HCT116 (cell line): ENCODE data around the gene MAPK8IP1. TPM values are rescaled to one million over a fixed set of nuclear protein-coding genes. Genes with fewer than 3 reads are reported as not detected.

Experiments used
- ATAC-seq: fragments of 200-7000 bp; cut with Tn5 transposase; 2 replicates; pipeline ENCODE4 v1.9.1; 2020; ENCODE audit warnings: mild to moderate bottlenecking, moderate library complexity
- BruUV-seq: library from RNA; stranded (reverse); fragments of 400-500 nt; replicated peaks from 2 replicates; lab custom pipeline; 2021; lab: Mats Ljungman, UMichigan
- CTCF ChIA-PET: fragments of 300-600 bp; sonication (Branson Sonifier 250); formaldehyde crosslinking; loops from one replicate; lab custom pipeline; 2021; ENCODE audit warnings: antibody characterized with exemption; lab: Charles Lee
- POLR2A ChIA-PET: fragments of 300-600, 350-600 bp; sonication (Branson Sonifier 250); formaldehyde crosslinking; loops from one replicate; lab custom pipeline; 2021; ENCODE audit warnings: antibody characterized with exemption; lab: Charles Lee
- RAD21 ChIA-PET, 2 experiments: fragments of 300-600 bp; sonication (Branson Sonifier 250); formaldehyde crosslinking; loops; one replicate each; lab custom pipeline; 2023; ENCODE audit warnings: low total read pairs in 2 of 2; ENCODE audit not compliant: uncharacterized antibody in 2 of 2, unreplicated experiment in 2 of 2, low non-redundant PET in 1 of 2; lab: Charles Lee
- DNase-seq: peaks from one replicate; pipeline ENCODE4 v3.0.0-alpha.2; 2010; ENCODE audit warnings: low read depth, low spot score
- H2AFZ ChIP-seq: fragments of 200-600 bp; shearing (Covaris generic), sonication (generic); 2 replicates; pipeline ENCODE4 v1.6.1; 2017; ENCODE audit warnings: low read depth, mixed run types, mixed read lengths, antibody characterized with exemption, low read length; ENCODE audit not compliant: poor library complexity, severe bottlenecking
- H3K27ac ChIP-seq: 2 replicates; pipeline ENCODE4 v1.5.1; 2012; ENCODE audit warnings: low read depth, low read length
- H3K27me3 ChIP-seq: fragments of 200-600 bp; sonication (generic); 2 replicates; pipeline ENCODE4 v1.6.1; 2016; ENCODE audit warnings: mixed run types, low read length, mixed read lengths; ENCODE audit not compliant: insufficient read depth
- H3K36me3 ChIP-seq, 2 experiments: fragments of 200-500 bp in 1 of 2; fragments of 200-600 bp in 1 of 2; sonication (Bioruptor generic) in 1 of 2; sonication (generic) in 1 of 2; 2 replicates each; pipeline versions ENCODE4 v1.5.1 to v1.6.1; 2014 to 2016; ENCODE audit warnings: low read length in 2 of 2, inconsistent platforms in 1 of 2, mixed read lengths in 1 of 2, mixed run types in 1 of 2; ENCODE audit not compliant: insufficient read depth in 2 of 2, control insufficient read depth in 1 of 2
- H3K4me1 ChIP-seq, 2 experiments: fragments of 200-600 bp in 1 of 2; sonication (generic) in 1 of 2; 2 replicates each; pipeline versions ENCODE4 v1.5.1 to v1.6.1; 2012 to 2017; ENCODE audit warnings: low read length in 2 of 2, inconsistent platforms in 1 of 2, mild to moderate bottlenecking in 1 of 2, mixed read lengths in 1 of 2, mixed run types in 1 of 2, moderate library complexity in 1 of 2; ENCODE audit not compliant: insufficient read depth in 2 of 2, control insufficient read depth in 1 of 2
- H3K4me2 ChIP-seq: fragments of 200-600 bp; sonication (generic); 2 replicates; pipeline ENCODE4 v1.6.1; 2017; ENCODE audit warnings: mixed run types, low read length, mixed read lengths
- H3K4me3 ChIP-seq, 2 experiments: fragments of 200-600 bp in 1 of 2; sonication (generic) in 1 of 2; replicated peaks in 1 of 2; 2 replicates each; pipeline ENCODE4 v1.5.1; 2011 to 2016; ENCODE audit warnings: low read length in 2 of 2, control low read depth in 1 of 2, low read depth in 1 of 2, mild to moderate bottlenecking in 1 of 2, mixed read lengths in 1 of 2, mixed run types in 1 of 2
- H3K79me2 ChIP-seq: fragments of 200-600 bp; sonication (generic); 2 replicates; pipeline ENCODE4 v1.6.1; 2017; ENCODE audit warnings: mild to moderate bottlenecking, mixed run types, low read length, moderate library complexity, mixed read lengths; ENCODE audit not compliant: insufficient read depth
- H3K9ac ChIP-seq: fragments of 200-600 bp; sonication (generic); 2 replicates; pipeline ENCODE4 v1.6.1; 2016; ENCODE audit warnings: low read length, mixed read lengths
- H3K9me2 ChIP-seq: fragments of 200-600 bp; sonication (generic), shearing (Covaris generic); 2 replicates; pipeline ENCODE4 v1.6.1; 2017; ENCODE audit warnings: mixed run types, mild to moderate bottlenecking, moderate library complexity; ENCODE audit not compliant: insufficient read depth
- H3K9me3 ChIP-seq, 2 experiments: fragments of 200-500 bp in 1 of 2; fragments of 200-600 bp in 1 of 2; sonication (Bioruptor generic) in 1 of 2; sonication (generic) in 1 of 2; 2 replicates each; pipeline ENCODE4 v1.6.1; 2014 to 2017; ENCODE audit warnings: low read length in 2 of 2, mixed read lengths in 2 of 2, inconsistent platforms in 1 of 2, low read depth in 1 of 2, mild to moderate bottlenecking in 1 of 2, mixed run types in 1 of 2, moderate library complexity in 1 of 2; ENCODE audit not compliant: control insufficient read depth in 1 of 2, insufficient read depth in 1 of 2
- H4K20me1 ChIP-seq: fragments of 200-600 bp; sonication (generic), shearing (Covaris generic); 2 replicates; pipeline ENCODE4 v1.6.1; 2017; ENCODE audit warnings: mixed run types, mild to moderate bottlenecking, moderate library complexity; ENCODE audit not compliant: insufficient read depth
- CBX3 ChIP-seq: IDR thresholded peaks from 2 replicates; pipeline ENCODE4 v1.6.1; 2012; ENCODE audit warnings: low read depth
- EGR1 ChIP-seq: IDR thresholded peaks from 2 replicates; pipeline ENCODE4 v1.6.1; 2012; ENCODE audit warnings: low read depth
- ELF1 ChIP-seq: IDR thresholded peaks from 2 replicates; pipeline ENCODE4 v1.6.1; 2012; ENCODE audit warnings: low read depth, borderline replicate concordance
- EZH2phosphoT487 ChIP-seq: fragments of 200-600 bp; IDR thresholded peaks from 2 replicates; pipeline ENCODE4 v1.6.1; 2018; ENCODE audit warnings: antibody characterized with exemption, borderline replicate concordance
- FOSL1 ChIP-seq: IDR thresholded peaks from 2 replicates; pipeline ENCODE4 v1.6.1; 2012; ENCODE audit warnings: low read depth
- POLR2A ChIP-seq: IDR thresholded peaks from 2 replicates; pipeline ENCODE4 v1.7.0; 2011; ENCODE audit warnings: borderline replicate concordance; ENCODE audit not compliant: insufficient read depth, insufficient read length; ENCODE audit errors: extremely low read depth
- SIN3A ChIP-seq: IDR thresholded peaks from 2 replicates; pipeline ENCODE4 v1.6.1; 2012; ENCODE audit warnings: low read depth
- SP1 ChIP-seq: IDR thresholded peaks from 2 replicates; pipeline ENCODE4 v1.6.1; 2012; ENCODE audit warnings: low read depth
- SRF ChIP-seq: IDR thresholded peaks from 2 replicates; pipeline ENCODE4 v1.6.1; 2012; ENCODE audit warnings: low read depth
- TCF7L2 ChIP-seq: IDR thresholded peaks from 2 replicates; pipeline ENCODE4 v1.7.0; 2011; ENCODE audit warnings: borderline replicate concordance, inconsistent platforms; ENCODE audit not compliant: insufficient read depth, insufficient read length; ENCODE audit errors: extremely low read depth
- YY1 ChIP-seq: IDR thresholded peaks from 2 replicates; pipeline ENCODE4 v1.6.1; 2011; ENCODE audit warnings: low read length, low read depth, moderate library complexity, mild to moderate bottlenecking; ENCODE audit not compliant: insufficient replicate concordance; ENCODE audit errors: extremely low read depth
- ZNF274 ChIP-seq: fragments of 200-500 bp; sonication (Bioruptor generic); IDR thresholded peaks from 2 replicates; pipeline ENCODE4 v1.6.1; 2014; ENCODE audit warnings: mild to moderate bottlenecking, low read depth, low read length, inconsistent platforms
- intact Hi-C: fragments of 100-400 bp; cut with micrococcal nuclease; formaldehyde crosslinking; loops from 2 replicates; pipeline ENCODE4 v1.10.0; 2022
- total RNA-seq: library from RNA; stranded (reverse); gene quantifications from one replicate; pipeline ENCODE4 v1.2.1, GENCODE V29; 2021; ENCODE audit not compliant: unreplicated experiment
- TF ChIP-seq, protein P1 (sequence below): IDR thresholded peaks from 2 replicates; pipeline ENCODE4 v1.6.1; 2011; ENCODE audit warnings: mild to moderate bottlenecking, low read length, moderate library complexity; ENCODE audit not compliant: insufficient replicate concordance; ENCODE audit errors: extremely low read depth
- TF ChIP-seq, protein P2 (sequence below), 3 experiments: fragments of 200-600 bp in 1 of 3; sonication (generic) in 1 of 3; IDR thresholded peaks in 2 of 3; conservative IDR thresholded peaks in 1 of 3; 2 replicates each; pipeline ENCODE4 v1.5.1; 2012 to 2017; ENCODE audit warnings: low read depth in 2 of 3, low read length in 2 of 3, antibody characterized with exemption in 1 of 3, borderline replicate concordance in 1 of 3, control low read depth in 1 of 3, mild to moderate bottlenecking in 1 of 3, mixed read lengths in 1 of 3, mixed run types in 1 of 3, moderate library complexity in 1 of 3; ENCODE audit not compliant: insufficient read depth in 1 of 3
- TF ChIP-seq, protein P3 (sequence below): IDR thresholded peaks from 2 replicates; pipeline ENCODE4 v1.6.1; 2012; ENCODE audit warnings: low read depth
- TF ChIP-seq, protein P4 (sequence below): IDR thresholded peaks from 2 replicates; pipeline ENCODE4 v1.6.1; 2012

Gene MAPK8IP1
- total RNA-seq, 1 experiment from 2014 or later = 10.1 TPM

DNA sequence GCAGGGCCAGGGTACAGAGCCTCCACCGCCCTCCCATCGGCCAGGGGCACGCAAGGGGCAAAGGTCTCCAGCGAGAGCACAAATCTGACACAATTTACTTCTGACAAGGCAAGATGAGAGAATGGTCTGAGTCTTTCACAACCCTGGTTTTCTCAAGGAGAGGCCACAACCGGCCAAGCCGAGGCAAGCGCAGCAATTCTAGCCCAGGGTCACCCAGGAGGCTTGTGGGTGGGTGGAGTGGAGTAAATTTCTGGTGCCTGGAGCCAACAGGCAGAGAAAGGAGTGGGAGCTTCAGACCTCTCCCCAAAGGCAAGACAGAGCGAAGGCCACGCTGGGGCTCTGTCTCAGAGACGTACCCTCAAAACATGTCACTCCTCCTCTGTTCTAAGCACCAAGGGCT lies 46.3 kb downstream of the MAPK8IP1 start:
- ChIA-PET CTCF (no interaction called here), POLR2A (no interaction called here), RAD21 (no interaction called here)
- Histone ChIP-seq H4K20me1 (no peaks in the 10 kb centered on the region), H3K9me3 (no peaks in the 10 kb centered on the region), H3K4me1 (peaks cover 0 to 8% of the 10 kb centered on the region in 2 experiments; a peak in 3 of 4 replicates), H3K9ac (no peak overlapping the region), H2AFZ (no peak overlapping the region), H3K4me2 (no peak overlapping the region), H3K79me2 (no peaks in the 10 kb centered on the region), H3K27ac (no peak overlapping the region), H3K27me3 (no peaks in the 10 kb centered on the region), H3K36me3 (peaks cover 8 to 13% of the 10 kb centered on the region in 2 experiments; a peak in 3 of 4 replicates), H3K4me3 (no peak overlapping the region), H3K9me2 (no peaks in the 10 kb centered on the region)
- DNase-seq (no peak), ATAC-seq (no peak)
- TF ChIP-seq, protein P1, sequence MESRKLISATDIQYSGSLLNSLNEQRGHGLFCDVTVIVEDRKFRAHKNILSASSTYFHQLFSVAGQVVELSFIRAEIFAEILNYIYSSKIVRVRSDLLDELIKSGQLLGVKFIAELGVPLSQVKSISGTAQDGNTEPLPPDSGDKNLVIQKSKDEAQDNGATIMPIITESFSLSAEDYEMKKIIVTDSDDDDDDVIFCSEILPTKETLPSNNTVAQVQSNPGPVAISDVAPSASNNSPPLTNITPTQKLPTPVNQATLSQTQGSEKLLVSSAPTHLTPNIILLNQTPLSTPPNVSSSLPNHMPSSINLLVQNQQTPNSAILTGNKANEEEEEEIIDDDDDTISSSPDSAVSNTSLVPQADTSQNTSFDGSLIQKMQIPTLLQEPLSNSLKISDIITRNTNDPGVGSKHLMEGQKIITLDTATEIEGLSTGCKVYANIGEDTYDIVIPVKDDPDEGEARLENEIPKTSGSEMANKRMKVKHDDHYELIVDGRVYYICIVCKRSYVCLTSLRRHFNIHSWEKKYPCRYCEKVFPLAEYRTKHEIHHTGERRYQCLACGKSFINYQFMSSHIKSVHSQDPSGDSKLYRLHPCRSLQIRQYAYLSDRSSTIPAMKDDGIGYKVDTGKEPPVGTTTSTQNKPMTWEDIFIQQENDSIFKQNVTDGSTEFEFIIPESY = no peak
- TF ChIP-seq SIN3A (no peak), ELF1 (no peak), FOSL1 (no peak), EGR1 (no peak), YY1 (no peak), SP1 (no peak), ZNF274 (no peak), EZH2phosphoT487 (no peak), POLR2A (no peak), CBX3 (no peak), TCF7L2 (no peak), SRF (no peak)
- TF ChIP-seq, protein P2, sequence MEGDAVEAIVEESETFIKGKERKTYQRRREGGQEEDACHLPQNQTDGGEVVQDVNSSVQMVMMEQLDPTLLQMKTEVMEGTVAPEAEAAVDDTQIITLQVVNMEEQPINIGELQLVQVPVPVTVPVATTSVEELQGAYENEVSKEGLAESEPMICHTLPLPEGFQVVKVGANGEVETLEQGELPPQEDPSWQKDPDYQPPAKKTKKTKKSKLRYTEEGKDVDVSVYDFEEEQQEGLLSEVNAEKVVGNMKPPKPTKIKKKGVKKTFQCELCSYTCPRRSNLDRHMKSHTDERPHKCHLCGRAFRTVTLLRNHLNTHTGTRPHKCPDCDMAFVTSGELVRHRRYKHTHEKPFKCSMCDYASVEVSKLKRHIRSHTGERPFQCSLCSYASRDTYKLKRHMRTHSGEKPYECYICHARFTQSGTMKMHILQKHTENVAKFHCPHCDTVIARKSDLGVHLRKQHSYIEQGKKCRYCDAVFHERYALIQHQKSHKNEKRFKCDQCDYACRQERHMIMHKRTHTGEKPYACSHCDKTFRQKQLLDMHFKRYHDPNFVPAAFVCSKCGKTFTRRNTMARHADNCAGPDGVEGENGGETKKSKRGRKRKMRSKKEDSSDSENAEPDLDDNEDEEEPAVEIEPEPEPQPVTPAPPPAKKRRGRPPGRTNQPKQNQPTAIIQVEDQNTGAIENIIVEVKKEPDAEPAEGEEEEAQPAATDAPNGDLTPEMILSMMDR (IDR thresholded peaks at IDR 0.05 in 2 of 3, conservative IDR thresholded peaks at IDR 0.05 in 1 of 3; ENCODE audit: borderline replicate concordance in 1 of 3, insufficient read depth in 1 of 3, low read depth in 2 of 3, low read length in 2 of 3) = no peak
- TF ChIP-seq, protein P3, sequence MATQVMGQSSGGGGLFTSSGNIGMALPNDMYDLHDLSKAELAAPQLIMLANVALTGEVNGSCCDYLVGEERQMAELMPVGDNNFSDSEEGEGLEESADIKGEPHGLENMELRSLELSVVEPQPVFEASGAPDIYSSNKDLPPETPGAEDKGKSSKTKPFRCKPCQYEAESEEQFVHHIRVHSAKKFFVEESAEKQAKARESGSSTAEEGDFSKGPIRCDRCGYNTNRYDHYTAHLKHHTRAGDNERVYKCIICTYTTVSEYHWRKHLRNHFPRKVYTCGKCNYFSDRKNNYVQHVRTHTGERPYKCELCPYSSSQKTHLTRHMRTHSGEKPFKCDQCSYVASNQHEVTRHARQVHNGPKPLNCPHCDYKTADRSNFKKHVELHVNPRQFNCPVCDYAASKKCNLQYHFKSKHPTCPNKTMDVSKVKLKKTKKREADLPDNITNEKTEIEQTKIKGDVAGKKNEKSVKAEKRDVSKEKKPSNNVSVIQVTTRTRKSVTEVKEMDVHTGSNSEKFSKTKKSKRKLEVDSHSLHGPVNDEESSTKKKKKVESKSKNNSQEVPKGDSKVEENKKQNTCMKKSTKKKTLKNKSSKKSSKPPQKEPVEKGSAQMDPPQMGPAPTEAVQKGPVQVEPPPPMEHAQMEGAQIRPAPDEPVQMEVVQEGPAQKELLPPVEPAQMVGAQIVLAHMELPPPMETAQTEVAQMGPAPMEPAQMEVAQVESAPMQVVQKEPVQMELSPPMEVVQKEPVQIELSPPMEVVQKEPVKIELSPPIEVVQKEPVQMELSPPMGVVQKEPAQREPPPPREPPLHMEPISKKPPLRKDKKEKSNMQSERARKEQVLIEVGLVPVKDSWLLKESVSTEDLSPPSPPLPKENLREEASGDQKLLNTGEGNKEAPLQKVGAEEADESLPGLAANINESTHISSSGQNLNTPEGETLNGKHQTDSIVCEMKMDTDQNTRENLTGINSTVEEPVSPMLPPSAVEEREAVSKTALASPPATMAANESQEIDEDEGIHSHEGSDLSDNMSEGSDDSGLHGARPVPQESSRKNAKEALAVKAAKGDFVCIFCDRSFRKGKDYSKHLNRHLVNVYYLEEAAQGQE = no peak
- TF ChIP-seq, protein P4, sequence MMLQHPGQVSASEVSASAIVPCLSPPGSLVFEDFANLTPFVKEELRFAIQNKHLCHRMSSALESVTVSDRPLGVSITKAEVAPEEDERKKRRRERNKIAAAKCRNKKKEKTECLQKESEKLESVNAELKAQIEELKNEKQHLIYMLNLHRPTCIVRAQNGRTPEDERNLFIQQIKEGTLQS = no peak
- intact Hi-C loops = no loop called here
- BruUV-seq = no TSS peak
